Gastrocnemius medialis (tissue), 4 donors: ENCODE data around the gene SH3TC1. TPM values are rescaled to one million over a fixed set of nuclear protein-coding genes. Genes with fewer than 3 reads are reported as not detected.

Experiments used
- ATAC-seq, 2 donors: fragments of 150-250 bp; one replicate each; pipeline ENCODE4 v1.9.1; 2016
- DNase-seq, 2 donors: peaks; one replicate each; pipeline ENCODE4 v3.0.0-alpha.2; 2019
- H3K27ac ChIP-seq, 4 donors: fragments of 200-600 bp; sonication (generic); 1 replicate in 1 of 4; 2 replicates in 3 of 4; pipeline ENCODE4 v1.5.1; 2016 to 2018; ENCODE audit warnings: mild to moderate bottlenecking in 2 of 4, moderate library complexity in 1 of 4
- H3K27me3 ChIP-seq, 3 donors: fragments of 200-600 bp; sonication (generic) in 2 of 3; 1 replicate in 1 of 3; 2 replicates in 2 of 3; pipeline versions ENCODE4 v1.5.1 to v1.6.0; 2016 to 2019; ENCODE audit warnings: mild to moderate bottlenecking in 1 of 3, moderate library complexity in 1 of 3
- H3K36me3 ChIP-seq, 2 donors: fragments of 200-600 bp; sonication (generic) in 1 of 2; one replicate each; pipeline ENCODE4 v1.5.1; 2017 to 2018
- H3K4me1 ChIP-seq, 2 donors: fragments of 200-600 bp; sonication (generic) in 1 of 2; one replicate each; pipeline ENCODE4 v1.5.1; 2016 to 2017; ENCODE audit warnings: mild to moderate bottlenecking in 2 of 2
- H3K4me3 ChIP-seq, 4 donors: fragments of 200-600 bp; sonication (generic) in 3 of 4; 1 replicate in 1 of 4; 2 replicates in 3 of 4; pipeline ENCODE4 v1.5.1; 2016 to 2019; ENCODE audit warnings: mild to moderate bottlenecking in 2 of 4
- H3K9me3 ChIP-seq, 3 donors: fragments of 200-600 bp; sonication (generic) in 2 of 3; 1 replicate in 1 of 3; 2 replicates in 2 of 3; pipeline ENCODE4 v1.5.1; 2016 to 2019
- POLR2A ChIP-seq, 2 donors: fragments of 450-650 bp; IDR thresholded peaks; one replicate each; pipeline ENCODE4 v1.6.1; 2017; ENCODE audit warnings: antibody characterized with exemption in 2 of 2, mild to moderate bottlenecking in 2 of 2, moderate library complexity in 2 of 2
- in situ Hi-C, 4 donors: fragments of 200-750 bp; cut with MboI; loops; one replicate each; pipeline versions ENCODE4 v1.15.0 to v1.8.0; 2017; ENCODE audit warnings: low sequenced_read_pairs in 4 of 4
- intact Hi-C: fragments of 100-400 bp; cut with DNase I; formaldehyde crosslinking; loops from one replicate; pipeline ENCODE4 v1.15.1; 2023; ENCODE audit warnings: low total_unique reads
- total RNA-seq, 4 donors: library from RNA; depleted of rRNA; stranded (reverse); fragments of >200 nt; gene quantifications; one replicate each; pipeline versions ENCODE4 v1.1.0 to v1.2.3, GENCODE V29; 2016
- TF ChIP-seq, protein P1 (sequence below), 5 experiments: fragments of 450-650 bp in 3 of 5; fragments of 200-600 bp in 2 of 5; sonication (generic) in 2 of 5; IDR thresholded peaks in 4 of 5; conservative IDR thresholded peaks in 1 of 5; 1 replicate in 4 of 5; 2 replicates in 1 of 5; pipeline ENCODE4 v1.5.1; 2016 to 2019; ENCODE audit warnings: antibody characterized with exemption in 5 of 5, mild to moderate bottlenecking in 3 of 5, moderate library complexity in 3 of 5

The SH3TC1 gene
- total RNA-seq, 4 donors from 2014 or later, result 2.9 to 8.5 (median 5.8) TPM

DNA sequence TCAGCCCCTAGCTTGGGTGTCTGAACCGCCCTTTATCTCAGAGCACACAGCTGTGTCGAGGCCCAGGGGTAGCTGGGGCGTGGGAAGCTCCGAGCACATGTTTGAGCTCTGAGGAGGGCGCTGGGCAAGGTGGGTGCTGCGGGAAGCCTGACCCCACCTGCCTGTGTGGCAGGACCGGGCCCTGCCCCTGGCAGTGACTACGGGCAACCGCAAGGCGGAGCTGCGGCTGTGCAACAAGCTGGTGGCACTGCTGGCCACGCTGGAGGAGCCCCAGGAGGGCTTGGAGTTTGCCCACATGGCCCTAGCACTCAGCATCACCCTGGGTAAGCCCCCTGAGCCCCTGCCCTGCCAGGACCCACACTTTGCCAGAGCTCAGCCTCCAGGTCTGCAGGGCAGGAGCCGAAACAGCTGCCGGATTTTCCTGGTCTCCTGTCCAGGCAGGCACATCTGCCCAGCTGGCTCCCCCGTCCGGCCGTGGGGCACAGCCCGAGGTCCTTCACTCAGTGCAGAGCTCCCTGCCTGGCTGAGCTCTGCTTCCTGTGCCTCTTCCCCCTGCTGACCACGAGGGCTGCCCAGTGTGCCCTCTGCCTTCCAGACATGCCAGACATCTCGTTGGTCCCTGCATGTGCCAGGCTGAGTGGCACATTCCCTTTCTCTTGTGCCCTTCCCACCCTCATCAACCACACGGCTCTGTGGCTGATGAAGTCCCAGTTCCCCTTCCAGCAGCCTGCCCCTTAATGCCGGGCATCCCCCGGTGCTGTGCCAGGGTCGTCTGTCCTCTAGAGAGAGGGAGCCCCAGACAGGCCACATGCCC is 37.2 kb downstream of the SH3TC1 start:
- intact Hi-C loops, result loop anchor here (5.0 kb wide), 1 partner anchor 59 kb away; no protein-coding TSS in a partner anchor
- H3K4me3 ChIP-seq, result no peak overlapping the region
- no peaks in the 10 kb centered on the region for H3K27me3 ChIP-seq
- in situ Hi-C loops, result no loop called here
- no peaks in the 10 kb centered on the region for H3K36me3 ChIP-seq
- no peaks in the 10 kb centered on the region for H3K4me1 ChIP-seq
- ATAC-seq, result peak; percentile 28 to 49
- DNase-seq, result no peak
- H3K9me3 ChIP-seq, result no peaks in the 10 kb centered on the region
- TF ChIP-seq POLR2A (IDR thresholded peaks at IDR 0.05), result no peak
- TF ChIP-seq, protein P1, sequence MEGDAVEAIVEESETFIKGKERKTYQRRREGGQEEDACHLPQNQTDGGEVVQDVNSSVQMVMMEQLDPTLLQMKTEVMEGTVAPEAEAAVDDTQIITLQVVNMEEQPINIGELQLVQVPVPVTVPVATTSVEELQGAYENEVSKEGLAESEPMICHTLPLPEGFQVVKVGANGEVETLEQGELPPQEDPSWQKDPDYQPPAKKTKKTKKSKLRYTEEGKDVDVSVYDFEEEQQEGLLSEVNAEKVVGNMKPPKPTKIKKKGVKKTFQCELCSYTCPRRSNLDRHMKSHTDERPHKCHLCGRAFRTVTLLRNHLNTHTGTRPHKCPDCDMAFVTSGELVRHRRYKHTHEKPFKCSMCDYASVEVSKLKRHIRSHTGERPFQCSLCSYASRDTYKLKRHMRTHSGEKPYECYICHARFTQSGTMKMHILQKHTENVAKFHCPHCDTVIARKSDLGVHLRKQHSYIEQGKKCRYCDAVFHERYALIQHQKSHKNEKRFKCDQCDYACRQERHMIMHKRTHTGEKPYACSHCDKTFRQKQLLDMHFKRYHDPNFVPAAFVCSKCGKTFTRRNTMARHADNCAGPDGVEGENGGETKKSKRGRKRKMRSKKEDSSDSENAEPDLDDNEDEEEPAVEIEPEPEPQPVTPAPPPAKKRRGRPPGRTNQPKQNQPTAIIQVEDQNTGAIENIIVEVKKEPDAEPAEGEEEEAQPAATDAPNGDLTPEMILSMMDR (IDR thresholded peaks at IDR 0.05 in 4 of 5, conservative IDR thresholded peaks at IDR 0.05 in 1 of 5), result peak in 4 of 5 experiments; percentile 22 to 66 (median 56)
- no peak overlapping the region for H3K27ac ChIP-seq

GRCh38 chr4:8236920-8237195 is 37.8 kb downstream of the SH3TC1 start:
- intact Hi-C loops, result loop anchor here (5.0 kb wide), 1 partner anchor 60 kb away; no protein-coding TSS in a partner anchor
- H3K36me3 ChIP-seq, result no peaks in the 10 kb centered on the region
- no peak overlapping the region for H3K4me3 ChIP-seq
- no peaks in the 10 kb centered on the region for H3K4me1 ChIP-seq
- no peak overlapping the region for H3K27ac ChIP-seq
- no peak for TF ChIP-seq POLR2A (IDR thresholded peaks at IDR 0.05)
- TF ChIP-seq, protein P1 (IDR thresholded peaks at IDR 0.05 in 4 of 5, conservative IDR thresholded peaks at IDR 0.05 in 1 of 5), result no peak
- no peak for ATAC-seq
- no peaks in the 10 kb centered on the region for H3K27me3 ChIP-seq
- no peak for DNase-seq
- in situ Hi-C loops, result no loop called here
- no peaks in the 10 kb centered on the region for H3K9me3 ChIP-seq

GRCh38 chr4:8237256-8237989 is 38.3 kb downstream of the SH3TC1 start:
- H3K27me3 ChIP-seq, result no peaks in the 10 kb centered on the region
- in situ Hi-C loops (no loop called here), intact Hi-C loops (loop anchor here (5.0 kb wide), 1 partner anchor 60 kb away; no protein-coding TSS in a partner anchor)
- H3K36me3 ChIP-seq, result no peaks in the 10 kb centered on the region
- no peaks in the 10 kb centered on the region for H3K9me3 ChIP-seq
- no peak for DNase-seq
- H3K4me1 ChIP-seq, result peaks cover 2 to 4% of the 10 kb centered on the region in 2 donors
- no peak for ATAC-seq
- H3K4me3 ChIP-seq, result no peak overlapping the region
- no peak for TF ChIP-seq POLR2A (IDR thresholded peaks at IDR 0.05)
- TF ChIP-seq, protein P1 (IDR thresholded peaks at IDR 0.05 in 4 of 5, conservative IDR thresholded peaks at IDR 0.05 in 1 of 5), result no peak
- no peak overlapping the region for H3K27ac ChIP-seq

GRCh38 chr4:8238036-8238511 is 39.0 kb downstream of the SH3TC1 start:
- Histone ChIP-seq H3K36me3 (no peaks in the 10 kb centered on the region), H3K4me3 (no peak overlapping the region), H3K27me3 (no peaks in the 10 kb centered on the region), H3K9me3 (no peaks in the 10 kb centered on the region), H3K4me1 (peaks cover 8 to 10% of the 10 kb centered on the region in 2 donors), H3K27ac (no peak overlapping the region)
- no peak for DNase-seq
- in situ Hi-C loops, result no loop called here
- TF ChIP-seq, protein P1 (IDR thresholded peaks at IDR 0.05 in 4 of 5, conservative IDR thresholded peaks at IDR 0.05 in 1 of 5), result no peak
- TF ChIP-seq POLR2A (IDR thresholded peaks at IDR 0.05), result no peak
- ATAC-seq, result no peak
- intact Hi-C loops, result loop anchor here (5.0 kb wide), 1 partner anchor 61 kb away; no protein-coding TSS in a partner anchor
